ENCODE results near the gene NCOA3. TPM values are rescaled to one million over a fixed set of nuclear protein-coding genes. Genes with fewer than 3 reads are reported as not detected.

Gene NCOA3
- total RNA-seq, 4 donors from 2014 or later: 45.1 to 77.8 (median 56.3) TPM

GRCh38 chr20:47706345-47706744 lies 204.7 kb downstream of the NCOA3 start:
- no peak overlapping the region for H3K27ac ChIP-seq
- peaks cover 3% of the 10 kb centered on the region for H3K36me3 ChIP-seq
- 96% methylated on average over 5 of the region's 5 CpGs for WGBS

More at GRCh38 chr20:47706345-47706744, 204.7 kb downstream of the NCOA3 start:
- no peak overlapping the region for H3K4me3 ChIP-seq
- DNase-seq (ENCODE audit: low spot score in 2 of 2): no peak
- H3K4me1 ChIP-seq: peaks cover 3% of the 10 kb centered on the region
- no peaks in the 10 kb centered on the region for H3K27me3 ChIP-seq
- TF ChIP-seq CTCF (IDR thresholded peaks at IDR 0.05) (no peak), POLR2AphosphoS5 (IDR thresholded peaks at IDR 0.05) (no peak), POLR2A (IDR thresholded peaks at IDR 0.05) (no peak), EP300 (IDR thresholded peaks at IDR 0.05) (no peak)
- no peaks in the 10 kb centered on the region for H3K9me3 ChIP-seq

Other genes starting within 250 kb of the NCOA3 start
- 100 to 1,000 TPM in 1 of 4 donors, 10 to 100 TPM in 3; 48.5 to 169 (median 54.1) TPM for gene ZMYND8, start 145.2 kb upstream of the NCOA3 start, total RNA-seq